SU-DHL-6 (cell line): Measurements from ENCODE around the gene TMEM39A.

Experiments used
- EZH2phosphoT487 ChIP-seq: fragments of 200-600 bp; sonication (generic), shearing (Covaris generic); conservative IDR thresholded peaks from 2 replicates; pipeline ENCODE4 v1.6.1; 2018; ENCODE audit warnings: mild to moderate bottlenecking, antibody characterized with exemption, low read length, moderate library complexity, mixed read lengths
- TF ChIP-seq, protein P1 (sequence below): fragments of 200-600 bp; sonication (generic); IDR thresholded peaks from one replicate; pipeline ENCODE4 v1.5.1; 2017; ENCODE audit warnings: antibody characterized with exemption, mild to moderate bottlenecking, low read length, moderate library complexity; ENCODE audit not compliant: insufficient read depth, poor library complexity, severe bottlenecking

DNA sequence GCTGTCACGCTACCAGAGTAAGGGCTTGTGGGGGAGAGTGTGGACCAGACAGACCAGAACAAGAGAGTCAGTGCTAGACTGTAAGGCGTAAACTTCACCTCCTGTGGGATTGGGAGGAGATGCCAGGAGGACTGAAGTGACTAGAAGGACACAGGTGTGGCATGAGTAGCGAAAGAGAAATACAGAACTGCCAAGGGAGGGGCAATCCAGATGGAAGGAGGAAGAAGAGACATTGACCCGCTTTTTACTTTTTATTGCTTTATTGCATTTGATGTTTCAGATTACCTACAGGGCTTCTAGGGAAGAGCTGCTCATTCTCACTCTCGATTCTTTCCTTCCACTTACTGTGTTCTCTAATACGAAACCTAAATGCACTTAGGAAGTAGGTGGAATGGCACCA is 7.5 kb upstream of the TMEM39A start:
- TF ChIP-seq, protein P1, sequence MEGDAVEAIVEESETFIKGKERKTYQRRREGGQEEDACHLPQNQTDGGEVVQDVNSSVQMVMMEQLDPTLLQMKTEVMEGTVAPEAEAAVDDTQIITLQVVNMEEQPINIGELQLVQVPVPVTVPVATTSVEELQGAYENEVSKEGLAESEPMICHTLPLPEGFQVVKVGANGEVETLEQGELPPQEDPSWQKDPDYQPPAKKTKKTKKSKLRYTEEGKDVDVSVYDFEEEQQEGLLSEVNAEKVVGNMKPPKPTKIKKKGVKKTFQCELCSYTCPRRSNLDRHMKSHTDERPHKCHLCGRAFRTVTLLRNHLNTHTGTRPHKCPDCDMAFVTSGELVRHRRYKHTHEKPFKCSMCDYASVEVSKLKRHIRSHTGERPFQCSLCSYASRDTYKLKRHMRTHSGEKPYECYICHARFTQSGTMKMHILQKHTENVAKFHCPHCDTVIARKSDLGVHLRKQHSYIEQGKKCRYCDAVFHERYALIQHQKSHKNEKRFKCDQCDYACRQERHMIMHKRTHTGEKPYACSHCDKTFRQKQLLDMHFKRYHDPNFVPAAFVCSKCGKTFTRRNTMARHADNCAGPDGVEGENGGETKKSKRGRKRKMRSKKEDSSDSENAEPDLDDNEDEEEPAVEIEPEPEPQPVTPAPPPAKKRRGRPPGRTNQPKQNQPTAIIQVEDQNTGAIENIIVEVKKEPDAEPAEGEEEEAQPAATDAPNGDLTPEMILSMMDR: no peak
- no peak for TF ChIP-seq EZH2phosphoT487
